Activated naive CD4-positive, alpha-beta T cell treated with anti-CD3 and anti-CD28 coated beads, Interleukin-2, amount 50 U/mL, for 24 hours (primary cell): Measurements from ENCODE around the gene TAOK2.

ENCODE experiments used
- H3K27ac Mint-ChIP-seq: one replicate; pipeline ENCODE4 v1.8.0; 2021; ENCODE audit warnings: mild to moderate bottlenecking, mixed read lengths
- H3K27me3 Mint-ChIP-seq: one replicate; pipeline ENCODE4 v1.8.0; 2021; ENCODE audit warnings: mixed read lengths
- H3K36me3 Mint-ChIP-seq: one replicate; pipeline ENCODE4 v1.8.0; 2021; ENCODE audit warnings: mixed read lengths
- H3K4me1 Mint-ChIP-seq: one replicate; pipeline ENCODE4 v1.8.0; 2021; ENCODE audit warnings: mixed read lengths
- H3K4me3 Mint-ChIP-seq: one replicate; pipeline ENCODE4 v1.8.0; 2021; ENCODE audit warnings: mild to moderate bottlenecking, mixed read lengths
- H3K9me3 Mint-ChIP-seq: one replicate; pipeline ENCODE4 v1.8.0; 2021; ENCODE audit warnings: mixed read lengths

TAOK2 gene

GRCh38 chr16:29978564-29979270, 5.0 kb downstream of the TAOK2 start:
- Mint-ChIP-seq H3K4me1 (peaks cover 27% of the 10 kb centered on the region), H3K9me3 (no peaks in the 10 kb centered on the region), H3K36me3 (peaks cover 8% of the 10 kb centered on the region), H3K27me3 (no peaks in the 10 kb centered on the region), H3K27ac (no peak overlapping the region), H3K4me3 (no peak overlapping the region)

- Mint-ChIP-seq H3K36me3 (peaks cover 10% of the 10 kb centered on the region), H3K27me3 (no peaks in the 10 kb centered on the region), H3K27ac (no peak overlapping the region), H3K4me1 (no peaks in the 10 kb centered on the region), H3K9me3 (no peaks in the 10 kb centered on the region), H3K4me3 (no peak overlapping the region)
These were observed 9.1 kb downstream of the TAOK2 start for GRCh38 chr16:29982560-29983419.

- Mint-ChIP-seq H3K36me3 (peaks cover 14% of the 10 kb centered on the region), H3K27ac (peak overlapping the region; percentile 24)
These were observed 9.9 kb downstream of the TAOK2 start for GRCh38 chr16:29983420-29984136.

GRCh38 chr16:29984137-29984763, 10.6 kb downstream of the TAOK2 start:
- Mint-ChIP-seq H3K27me3 (no peaks in the 10 kb centered on the region), H3K4me1 (no peaks in the 10 kb centered on the region), H3K9me3 (no peaks in the 10 kb centered on the region), H3K27ac (no peak overlapping the region), H3K4me3 (no peak overlapping the region), H3K36me3 (peaks cover 13% of the 10 kb centered on the region)

More at GRCh38 chr16:29983420-29984136, 9.9 kb downstream of the TAOK2 start:
- no peak overlapping the region for H3K4me3 Mint-ChIP-seq
- no peaks in the 10 kb centered on the region for H3K4me1 Mint-ChIP-seq
- H3K27me3 Mint-ChIP-seq, result no peaks in the 10 kb centered on the region
- H3K9me3 Mint-ChIP-seq, result no peaks in the 10 kb centered on the region

GRCh38 chr16:29984764-29985147, 11.1 kb downstream of the TAOK2 start:
- Mint-ChIP-seq H3K36me3 (peaks cover 13% of the 10 kb centered on the region), H3K4me3 (no peak overlapping the region), H3K4me1 (no peaks in the 10 kb centered on the region), H3K27me3 (no peaks in the 10 kb centered on the region), H3K27ac (no peak overlapping the region), H3K9me3 (no peaks in the 10 kb centered on the region)

GRCh38 chr16:29985271-29985811, 11.7 kb downstream of the TAOK2 start:
- Mint-ChIP-seq H3K27ac (no peak overlapping the region), H3K27me3 (no peaks in the 10 kb centered on the region), H3K4me1 (no peaks in the 10 kb centered on the region), H3K9me3 (no peaks in the 10 kb centered on the region), H3K36me3 (peaks cover 13% of the 10 kb centered on the region), H3K4me3 (no peak overlapping the region)

- H3K27ac Mint-ChIP-seq, result no peak overlapping the region
These were observed 12.6 kb downstream of the TAOK2 start for GRCh38 chr16:29986231-29986630.

GRCh38 chr16:29986931-29987330, 13.3 kb downstream of the TAOK2 start:
- no peak overlapping the region for H3K4me3 Mint-ChIP-seq
- H3K27me3 Mint-ChIP-seq, result no peaks in the 10 kb centered on the region
- no peaks in the 10 kb centered on the region for H3K4me1 Mint-ChIP-seq
- H3K36me3 Mint-ChIP-seq, result peaks cover 10% of the 10 kb centered on the region
- H3K9me3 Mint-ChIP-seq, result no peaks in the 10 kb centered on the region
- no peak overlapping the region for H3K27ac Mint-ChIP-seq

More at GRCh38 chr16:29986231-29986630, 12.6 kb downstream of the TAOK2 start:
- Mint-ChIP-seq H3K4me3 (no peak overlapping the region), H3K4me1 (no peaks in the 10 kb centered on the region), H3K9me3 (no peaks in the 10 kb centered on the region), H3K36me3 (peaks cover 10% of the 10 kb centered on the region), H3K27me3 (no peaks in the 10 kb centered on the region)

- Mint-ChIP-seq H3K27me3 (no peaks in the 10 kb centered on the region), H3K36me3 (peaks cover 8% of the 10 kb centered on the region), H3K27ac (no peak overlapping the region), H3K4me3 (no peak overlapping the region), H3K9me3 (no peaks in the 10 kb centered on the region), H3K4me1 (no peaks in the 10 kb centered on the region)
These were observed 13.9 kb downstream of the TAOK2 start for GRCh38 chr16:29987371-29988085.

GRCh38 chr16:29988346-29989075, 14.8 kb downstream of the TAOK2 start:
- H3K27me3 Mint-ChIP-seq, result no peaks in the 10 kb centered on the region
- H3K36me3 Mint-ChIP-seq, result peaks cover 9% of the 10 kb centered on the region
- H3K27ac Mint-ChIP-seq, result no peak overlapping the region
- no peaks in the 10 kb centered on the region for H3K4me1 Mint-ChIP-seq
- no peak overlapping the region for H3K4me3 Mint-ChIP-seq
- no peaks in the 10 kb centered on the region for H3K9me3 Mint-ChIP-seq

- peaks cover 12% of the 10 kb centered on the region for H3K36me3 Mint-ChIP-seq
These were observed 15.6 kb downstream of the TAOK2 start for GRCh38 chr16:29989111-29989858.

GRCh38 chr16:29990034-29990433, 16.4 kb downstream of the TAOK2 start:
- Mint-ChIP-seq H3K27ac (no peak overlapping the region), H3K4me3 (no peak overlapping the region), H3K9me3 (no peaks in the 10 kb centered on the region), H3K27me3 (no peaks in the 10 kb centered on the region), H3K4me1 (peaks cover 14% of the 10 kb centered on the region), H3K36me3 (peaks cover 12% of the 10 kb centered on the region)

More at GRCh38 chr16:29989111-29989858, 15.6 kb downstream of the TAOK2 start:
- Mint-ChIP-seq H3K27me3 (no peaks in the 10 kb centered on the region), H3K4me3 (no peak overlapping the region), H3K9me3 (no peaks in the 10 kb centered on the region), H3K27ac (no peak overlapping the region), H3K4me1 (peaks cover 6% of the 10 kb centered on the region)

- peaks cover 16% of the 10 kb centered on the region for H3K4me1 Mint-ChIP-seq
- H3K36me3 Mint-ChIP-seq, result peaks cover 10% of the 10 kb centered on the region
- H3K27me3 Mint-ChIP-seq, result no peaks in the 10 kb centered on the region
- H3K27ac Mint-ChIP-seq, result no peak overlapping the region
- H3K4me3 Mint-ChIP-seq, result no peak overlapping the region
- H3K9me3 Mint-ChIP-seq, result no peaks in the 10 kb centered on the region
These were observed 17.4 kb downstream of the TAOK2 start for GRCh38 chr16:29990883-29991570.
